Lung (tissue), 12 donors: ENCODE measurements around the gene SLC44A5. TPM values are rescaled to one million over a fixed set of nuclear protein-coding genes. Genes with fewer than 3 reads are reported as not detected.

Experiments used
- ATAC-seq: fragments of 200-7000 bp; cut with Tn5 transposase; one replicate; pipeline ENCODE4 v1.9.1; 2020; ENCODE audit warnings: moderate number of reproducible peaks; ENCODE audit not compliant: insufficient read depth, low FRiP score
- DNase-seq, 3 donors: peaks; one replicate each; pipeline ENCODE4 v3.0.0-alpha.2; 2013 to 2017
- H3K27ac ChIP-seq, 2 donors: one replicate each; pipeline ENCODE4 v1.5.1; 2013; ENCODE audit warnings: mild to moderate bottlenecking in 2 of 2, moderate library complexity in 2 of 2, control low read depth in 1 of 2, inconsistent platforms in 1 of 2, low read depth in 1 of 2, low read length in 1 of 2
- H3K27me3 ChIP-seq, 3 donors: one replicate each; pipeline ENCODE4 v1.5.1; 2013; ENCODE audit warnings: low read length in 2 of 3; ENCODE audit not compliant: control insufficient read depth in 3 of 3, insufficient read depth in 3 of 3
- H3K36me3 ChIP-seq, 4 donors: one replicate each; pipeline ENCODE4 v1.5.1; 2013; ENCODE audit warnings: low read length in 4 of 4, mild to moderate bottlenecking in 1 of 4, moderate library complexity in 1 of 4; ENCODE audit not compliant: control insufficient read depth in 4 of 4, insufficient read depth in 4 of 4
- H3K4me1 ChIP-seq, 5 donors: one replicate each; pipeline ENCODE4 v1.5.1; 2013; ENCODE audit warnings: low read length in 5 of 5, mild to moderate bottlenecking in 2 of 5, moderate library complexity in 1 of 5; ENCODE audit not compliant: control insufficient read depth in 5 of 5, insufficient read depth in 5 of 5
- H3K4me3 ChIP-seq: one replicate; pipeline ENCODE4 v1.5.1; 2013; ENCODE audit warnings: mild to moderate bottlenecking, control low read depth, moderate library complexity
- H3K9ac ChIP-seq, 2 donors: one replicate each; pipeline ENCODE4 v1.5.1; 2013; ENCODE audit warnings: low read length in 2 of 2, control low read depth in 1 of 2; ENCODE audit not compliant: insufficient read depth in 1 of 2
- H3K9me3 ChIP-seq, 4 donors: one replicate each; pipeline ENCODE4 v1.5.1; 2013; ENCODE audit warnings: low read length in 3 of 4, mild to moderate bottlenecking in 1 of 4, moderate library complexity in 1 of 4; ENCODE audit not compliant: control insufficient read depth in 4 of 4, insufficient read depth in 3 of 4
- WGBS, 2 donors: extraction: QIAGEN DNeasy Blood & Tissue Kit; methylation state at CpG; one replicate each; pipeline ENCODE4 v1.1.7; 2013; 5-methylcytosine and 5-hydroxymethylcytosine counted together
- polyA plus RNA-seq, 2 donors: library from polyadenylated mRNA; stranded (reverse); fragments of 200-250 nt; gene quantifications; one replicate each; pipeline ENCODE4 v1.2.1, GENCODE V29; 2013
- total RNA-seq, 2 donors: library from RNA; depleted of rRNA in 1 of 2; stranded (reverse); fragments of >200 nt in 1 of 2; gene quantifications; one replicate each; pipeline ENCODE4 v1.2.1, GENCODE V29; 2014 to 2021
- TF ChIP-seq, protein P1 (sequence below): IDR thresholded peaks from 2 replicates; pipeline ENCODE4 v1.5.1; 2012; ENCODE audit warnings: mild to moderate bottlenecking; ENCODE audit errors: control extremely low read depth, extremely low read depth
- donor health status: control.
- donor health status: control.
- donor health status: Bipolar disorder and iron deficiency.
- donor health status: healthy.
- donor health status: DM: yes; HTN: yes; CAD: no.

SLC44A5 gene
- total and polyA plus RNA-seq, 4 donors, result 0.10 to 1.6 (median 0.43) TPM

DNA sequence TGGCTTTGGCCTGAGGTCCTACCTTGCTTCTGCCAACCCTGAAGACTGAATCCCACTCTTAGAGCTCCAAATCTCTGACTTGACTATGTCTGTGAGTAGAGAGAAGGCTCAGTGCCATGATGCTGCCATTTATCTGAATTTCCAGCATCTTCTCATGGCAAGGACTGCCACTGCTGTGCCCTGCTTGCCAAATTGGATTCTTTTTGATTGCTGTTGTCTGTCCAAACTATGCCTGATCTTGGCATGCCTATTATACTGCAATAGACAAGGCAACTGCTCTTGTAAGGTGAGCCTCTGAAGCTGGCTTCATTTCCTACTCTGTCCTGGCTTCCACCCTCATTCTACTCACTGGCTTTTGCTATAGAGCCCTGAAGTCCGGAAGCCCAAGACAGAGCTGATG is 210.2 kb downstream of the SLC44A5 start:
- ATAC-seq, result no peak
- WGBS, 2 donors, result 87 to 92% methylated on average over 1 of the region's 1 CpG
- TF ChIP-seq, protein P1, sequence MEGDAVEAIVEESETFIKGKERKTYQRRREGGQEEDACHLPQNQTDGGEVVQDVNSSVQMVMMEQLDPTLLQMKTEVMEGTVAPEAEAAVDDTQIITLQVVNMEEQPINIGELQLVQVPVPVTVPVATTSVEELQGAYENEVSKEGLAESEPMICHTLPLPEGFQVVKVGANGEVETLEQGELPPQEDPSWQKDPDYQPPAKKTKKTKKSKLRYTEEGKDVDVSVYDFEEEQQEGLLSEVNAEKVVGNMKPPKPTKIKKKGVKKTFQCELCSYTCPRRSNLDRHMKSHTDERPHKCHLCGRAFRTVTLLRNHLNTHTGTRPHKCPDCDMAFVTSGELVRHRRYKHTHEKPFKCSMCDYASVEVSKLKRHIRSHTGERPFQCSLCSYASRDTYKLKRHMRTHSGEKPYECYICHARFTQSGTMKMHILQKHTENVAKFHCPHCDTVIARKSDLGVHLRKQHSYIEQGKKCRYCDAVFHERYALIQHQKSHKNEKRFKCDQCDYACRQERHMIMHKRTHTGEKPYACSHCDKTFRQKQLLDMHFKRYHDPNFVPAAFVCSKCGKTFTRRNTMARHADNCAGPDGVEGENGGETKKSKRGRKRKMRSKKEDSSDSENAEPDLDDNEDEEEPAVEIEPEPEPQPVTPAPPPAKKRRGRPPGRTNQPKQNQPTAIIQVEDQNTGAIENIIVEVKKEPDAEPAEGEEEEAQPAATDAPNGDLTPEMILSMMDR, result no peak
- no peaks in the 10 kb centered on the region for H3K27me3 ChIP-seq
- no peak overlapping the region for H3K4me3 ChIP-seq
- DNase-seq, result no peak
- H3K4me1 ChIP-seq, result no peaks in the 10 kb centered on the region
- no peaks in the 10 kb centered on the region for H3K36me3 ChIP-seq
- H3K9ac ChIP-seq, result no peak overlapping the region
- H3K9me3 ChIP-seq, result peaks cover 0 to 4% (median 2%) of the 10 kb centered on the region in 4 donors
- no peak overlapping the region for H3K27ac ChIP-seq

DNA sequence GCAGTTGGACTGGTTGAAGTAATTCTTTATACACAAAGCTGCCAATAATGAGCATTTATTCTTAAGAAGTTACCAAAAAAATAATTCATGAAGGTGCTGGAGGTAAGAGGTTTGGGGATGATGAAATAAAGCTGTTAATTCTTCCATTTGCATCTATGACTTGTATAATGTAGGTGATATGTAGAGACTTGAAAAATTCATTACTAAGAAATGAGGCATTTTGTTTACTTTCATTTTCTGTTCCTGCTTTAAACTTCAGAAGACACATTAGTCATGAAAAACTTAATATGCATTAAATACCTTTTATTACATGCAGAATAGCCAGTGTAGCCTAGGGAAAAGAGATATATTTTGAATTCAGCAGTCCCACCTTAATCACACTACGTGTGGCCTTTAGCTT is 214.2 kb downstream of the SLC44A5 start:
- WGBS, 2 donors, result 84% methylated on average over 1 of the region's 1 CpG
- DNase-seq, result no peak
- no peaks in the 10 kb centered on the region for H3K4me1 ChIP-seq
- no peaks in the 10 kb centered on the region for H3K36me3 ChIP-seq
- no peak overlapping the region for H3K4me3 ChIP-seq
- no peak for ATAC-seq
- H3K9ac ChIP-seq, result no peak overlapping the region
- H3K9me3 ChIP-seq, result no peaks in the 10 kb centered on the region
- no peaks in the 10 kb centered on the region for H3K27me3 ChIP-seq
- H3K27ac ChIP-seq, result no peak overlapping the region
- TF ChIP-seq, protein P1, result no peak

DNA sequence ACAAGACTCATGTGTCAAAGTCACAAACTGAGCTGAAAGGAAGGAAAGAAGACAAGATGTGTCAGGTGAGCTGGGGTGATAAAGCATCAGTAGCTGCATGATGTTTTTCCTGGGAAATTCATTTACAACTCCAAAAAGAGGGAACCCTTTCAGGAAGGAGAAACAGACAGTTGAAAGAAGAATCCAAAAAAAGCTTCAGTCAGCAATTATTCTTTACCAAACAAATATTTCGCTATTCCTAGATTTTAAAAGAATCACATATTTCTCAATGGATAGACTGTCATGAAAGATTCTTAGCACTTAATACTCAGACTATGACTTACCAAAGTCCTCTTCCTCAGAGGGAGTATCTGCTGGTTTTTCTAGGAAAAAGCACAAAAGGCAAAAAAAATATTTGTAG is 214.7 kb downstream of the SLC44A5 start:
- DNase-seq (no peak), ATAC-seq (no peak)
- Histone ChIP-seq H3K27me3 (no peaks in the 10 kb centered on the region), H3K27ac (no peak overlapping the region), H3K4me1 (no peaks in the 10 kb centered on the region), H3K9me3 (peaks cover 0 to 3% (median 0%) of the 10 kb centered on the region in 4 donors), H3K36me3 (no peaks in the 10 kb centered on the region), H3K4me3 (no peak overlapping the region), H3K9ac (no peak overlapping the region)
- 87 to 91% methylated on average over 1 of the region's 1 CpG for WGBS, 2 donors
- TF ChIP-seq, protein P1, result no peak
